ENCODE results near the gene C1orf21. TPM values are rescaled to one million over a fixed set of nuclear protein-coding genes. Genes with fewer than 3 reads are reported as not detected.

Gene C1orf21
- total RNA-seq, 1 experiment from 2014 or later, result 28.5 TPM

DNA sequence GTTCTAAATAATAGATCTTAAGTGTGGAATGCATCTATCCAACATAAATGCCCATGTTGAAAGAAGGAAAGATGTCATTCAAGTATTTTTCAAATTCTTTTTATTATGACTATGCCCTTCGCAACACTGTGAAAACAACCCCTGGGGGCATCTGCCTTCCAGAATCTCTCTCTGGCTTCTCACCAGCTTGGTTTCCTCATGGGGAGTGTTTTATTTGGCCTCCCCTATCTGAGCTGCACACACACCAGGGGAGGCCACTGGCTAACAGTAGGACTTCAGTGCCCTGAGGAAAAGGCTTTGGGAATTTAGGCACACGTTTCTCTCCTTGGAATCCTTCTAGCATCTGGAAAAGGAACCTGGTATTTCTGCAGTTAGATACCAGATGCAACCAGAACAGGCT, 237.2 kb downstream of the C1orf21 start:
- Mint-ChIP-seq H3K27me3 (ENCODE audit: low read depth) (no peaks in the 10 kb centered on the region), H3K4me1 (peaks cover 4% of the 10 kb centered on the region), H3K4me3 (no peak overlapping the region), H3K36me3 (no peaks in the 10 kb centered on the region), H3K27ac (no peak overlapping the region), H3K9me3 (no peaks in the 10 kb centered on the region)
- ATAC-seq (no peak), DNase-seq (ENCODE audit: low spot score) (no peak)
- no peak for TF ChIP-seq TEAD4 (CRISPR knock-in tag; IDR thresholded peaks at IDR 0.05)
- TF ChIP-seq, protein P1, sequence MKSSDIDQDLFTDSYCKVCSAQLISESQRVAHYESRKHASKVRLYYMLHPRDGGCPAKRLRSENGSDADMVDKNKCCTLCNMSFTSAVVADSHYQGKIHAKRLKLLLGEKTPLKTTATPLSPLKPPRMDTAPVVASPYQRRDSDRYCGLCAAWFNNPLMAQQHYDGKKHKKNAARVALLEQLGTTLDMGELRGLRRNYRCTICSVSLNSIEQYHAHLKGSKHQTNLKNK (CRISPR knock-in tag; IDR thresholded peaks at IDR 0.05), result no peak
- TF ChIP-seq NR2C2 (CRISPR knock-in tag; IDR thresholded peaks at IDR 0.05), result no peak
- TF ChIP-seq, protein P2, sequence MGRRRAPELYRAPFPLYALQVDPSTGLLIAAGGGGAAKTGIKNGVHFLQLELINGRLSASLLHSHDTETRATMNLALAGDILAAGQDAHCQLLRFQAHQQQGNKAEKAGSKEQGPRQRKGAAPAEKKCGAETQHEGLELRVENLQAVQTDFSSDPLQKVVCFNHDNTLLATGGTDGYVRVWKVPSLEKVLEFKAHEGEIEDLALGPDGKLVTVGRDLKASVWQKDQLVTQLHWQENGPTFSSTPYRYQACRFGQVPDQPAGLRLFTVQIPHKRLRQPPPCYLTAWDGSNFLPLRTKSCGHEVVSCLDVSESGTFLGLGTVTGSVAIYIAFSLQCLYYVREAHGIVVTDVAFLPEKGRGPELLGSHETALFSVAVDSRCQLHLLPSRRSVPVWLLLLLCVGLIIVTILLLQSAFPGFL (CRISPR knock-in tag; IDR thresholded peaks at IDR 0.05; ENCODE audit: borderline replicate concordance), result no peak
- TF ChIP-seq, protein P3, sequence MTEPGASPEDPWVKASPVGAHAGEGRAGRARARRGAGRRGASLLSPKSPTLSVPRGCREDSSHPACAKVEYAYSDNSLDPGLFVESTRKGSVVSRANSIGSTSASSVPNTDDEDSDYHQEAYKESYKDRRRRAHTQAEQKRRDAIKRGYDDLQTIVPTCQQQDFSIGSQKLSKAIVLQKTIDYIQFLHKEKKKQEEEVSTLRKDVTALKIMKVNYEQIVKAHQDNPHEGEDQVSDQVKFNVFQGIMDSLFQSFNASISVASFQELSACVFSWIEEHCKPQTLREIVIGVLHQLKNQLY (CRISPR knock-in tag; IDR thresholded peaks at IDR 0.05), result no peak
- TF ChIP-seq, protein P4, sequence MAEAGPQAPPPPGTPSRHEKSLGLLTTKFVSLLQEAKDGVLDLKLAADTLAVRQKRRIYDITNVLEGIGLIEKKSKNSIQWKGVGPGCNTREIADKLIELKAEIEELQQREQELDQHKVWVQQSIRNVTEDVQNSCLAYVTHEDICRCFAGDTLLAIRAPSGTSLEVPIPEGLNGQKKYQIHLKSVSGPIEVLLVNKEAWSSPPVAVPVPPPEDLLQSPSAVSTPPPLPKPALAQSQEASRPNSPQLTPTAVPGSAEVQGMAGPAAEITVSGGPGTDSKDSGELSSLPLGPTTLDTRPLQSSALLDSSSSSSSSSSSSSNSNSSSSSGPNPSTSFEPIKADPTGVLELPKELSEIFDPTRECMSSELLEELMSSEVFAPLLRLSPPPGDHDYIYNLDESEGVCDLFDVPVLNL (CRISPR knock-in tag; IDR thresholded peaks at IDR 0.05; ENCODE audit: borderline replicate concordance, low read depth), result no peak
- TF ChIP-seq, protein P5, sequence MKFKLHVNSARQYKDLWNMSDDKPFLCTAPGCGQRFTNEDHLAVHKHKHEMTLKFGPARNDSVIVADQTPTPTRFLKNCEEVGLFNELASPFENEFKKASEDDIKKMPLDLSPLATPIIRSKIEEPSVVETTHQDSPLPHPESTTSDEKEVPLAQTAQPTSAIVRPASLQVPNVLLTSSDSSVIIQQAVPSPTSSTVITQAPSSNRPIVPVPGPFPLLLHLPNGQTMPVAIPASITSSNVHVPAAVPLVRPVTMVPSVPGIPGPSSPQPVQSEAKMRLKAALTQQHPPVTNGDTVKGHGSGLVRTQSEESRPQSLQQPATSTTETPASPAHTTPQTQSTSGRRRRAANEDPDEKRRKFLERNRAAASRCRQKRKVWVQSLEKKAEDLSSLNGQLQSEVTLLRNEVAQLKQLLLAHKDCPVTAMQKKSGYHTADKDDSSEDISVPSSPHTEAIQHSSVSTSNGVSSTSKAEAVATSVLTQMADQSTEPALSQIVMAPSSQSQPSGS (CRISPR knock-in tag; IDR thresholded peaks at IDR 0.05; ENCODE audit: borderline replicate concordance, low read depth), result no peak
- TF ChIP-seq, protein P6, sequence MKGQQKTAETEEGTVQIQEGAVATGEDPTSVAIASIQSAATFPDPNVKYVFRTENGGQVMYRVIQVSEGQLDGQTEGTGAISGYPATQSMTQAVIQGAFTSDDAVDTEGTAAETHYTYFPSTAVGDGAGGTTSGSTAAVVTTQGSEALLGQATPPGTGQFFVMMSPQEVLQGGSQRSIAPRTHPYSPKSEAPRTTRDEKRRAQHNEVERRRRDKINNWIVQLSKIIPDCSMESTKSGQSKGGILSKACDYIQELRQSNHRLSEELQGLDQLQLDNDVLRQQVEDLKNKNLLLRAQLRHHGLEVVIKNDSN (CRISPR knock-in tag; IDR thresholded peaks at IDR 0.05), result no peak
- TF ChIP-seq NR1H2 (CRISPR knock-in tag; IDR thresholded peaks at IDR 0.05), result no peak
- TF ChIP-seq, protein P7, sequence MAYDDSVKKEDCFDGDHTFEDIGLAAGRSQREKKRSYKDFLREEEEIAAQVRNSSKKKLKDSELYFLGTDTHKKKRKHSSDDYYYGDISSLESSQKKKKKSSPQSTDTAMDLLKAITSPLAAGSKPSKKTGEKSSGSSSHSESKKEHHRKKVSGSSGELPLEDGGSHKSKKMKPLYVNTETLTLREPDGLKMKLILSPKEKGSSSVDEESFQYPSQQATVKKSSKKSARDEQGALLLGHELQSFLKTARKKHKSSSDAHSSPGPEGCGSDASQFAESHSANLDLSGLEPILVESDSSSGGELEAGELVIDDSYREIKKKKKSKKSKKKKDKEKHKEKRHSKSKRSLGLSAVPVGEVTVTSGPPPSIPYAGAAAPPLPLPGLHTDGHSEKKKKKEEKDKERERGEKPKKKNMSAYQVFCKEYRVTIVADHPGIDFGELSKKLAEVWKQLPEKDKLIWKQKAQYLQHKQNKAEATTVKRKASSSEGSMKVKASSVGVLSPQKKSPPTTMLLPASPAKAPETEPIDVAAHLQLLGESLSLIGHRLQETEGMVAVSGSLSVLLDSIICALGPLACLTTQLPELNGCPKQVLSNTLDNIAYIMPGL (CRISPR knock-in tag; IDR thresholded peaks at IDR 0.05), result no peak
- no peak for TF ChIP-seq ZNF396 (CRISPR knock-in tag; IDR thresholded peaks at IDR 0.05; ENCODE audit: borderline replicate concordance)
- TF ChIP-seq, protein P8, sequence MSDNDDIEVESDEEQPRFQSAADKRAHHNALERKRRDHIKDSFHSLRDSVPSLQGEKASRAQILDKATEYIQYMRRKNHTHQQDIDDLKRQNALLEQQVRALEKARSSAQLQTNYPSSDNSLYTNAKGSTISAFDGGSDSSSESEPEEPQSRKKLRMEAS (CRISPR knock-in tag; IDR thresholded peaks at IDR 0.05), result no peak
- TF ChIP-seq, protein P9, sequence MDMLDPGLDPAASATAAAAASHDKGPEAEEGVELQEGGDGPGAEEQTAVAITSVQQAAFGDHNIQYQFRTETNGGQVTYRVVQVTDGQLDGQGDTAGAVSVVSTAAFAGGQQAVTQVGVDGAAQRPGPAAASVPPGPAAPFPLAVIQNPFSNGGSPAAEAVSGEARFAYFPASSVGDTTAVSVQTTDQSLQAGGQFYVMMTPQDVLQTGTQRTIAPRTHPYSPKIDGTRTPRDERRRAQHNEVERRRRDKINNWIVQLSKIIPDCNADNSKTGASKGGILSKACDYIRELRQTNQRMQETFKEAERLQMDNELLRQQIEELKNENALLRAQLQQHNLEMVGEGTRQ (CRISPR knock-in tag; IDR thresholded peaks at IDR 0.05), result no peak
- no peak for TF ChIP-seq OVOL2 (CRISPR knock-in tag; IDR thresholded peaks at IDR 0.05; ENCODE audit: borderline replicate concordance)
- TF ChIP-seq, protein P10, sequence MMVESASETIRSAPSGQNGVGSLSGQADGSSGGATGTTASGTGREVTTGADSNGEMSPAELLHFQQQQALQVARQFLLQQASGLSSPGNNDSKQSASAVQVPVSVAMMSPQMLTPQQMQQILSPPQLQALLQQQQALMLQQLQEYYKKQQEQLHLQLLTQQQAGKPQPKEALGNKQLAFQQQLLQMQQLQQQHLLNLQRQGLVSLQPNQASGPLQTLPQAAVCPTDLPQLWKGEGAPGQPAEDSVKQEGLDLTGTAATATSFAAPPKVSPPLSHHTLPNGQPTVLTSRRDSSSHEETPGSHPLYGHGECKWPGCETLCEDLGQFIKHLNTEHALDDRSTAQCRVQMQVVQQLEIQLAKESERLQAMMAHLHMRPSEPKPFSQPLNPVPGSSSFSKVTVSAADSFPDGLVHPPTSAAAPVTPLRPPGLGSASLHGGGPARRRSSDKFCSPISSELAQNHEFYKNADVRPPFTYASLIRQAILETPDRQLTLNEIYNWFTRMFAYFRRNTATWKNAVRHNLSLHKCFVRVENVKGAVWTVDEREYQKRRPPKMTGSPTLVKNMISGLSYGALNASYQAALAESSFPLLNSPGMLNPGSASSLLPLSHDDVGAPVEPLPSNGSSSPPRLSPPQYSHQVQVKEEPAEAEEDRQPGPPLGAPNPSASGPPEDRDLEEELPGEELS (CRISPR knock-in tag; IDR thresholded peaks at IDR 0.05), result no peak
- TF ChIP-seq, protein P11, sequence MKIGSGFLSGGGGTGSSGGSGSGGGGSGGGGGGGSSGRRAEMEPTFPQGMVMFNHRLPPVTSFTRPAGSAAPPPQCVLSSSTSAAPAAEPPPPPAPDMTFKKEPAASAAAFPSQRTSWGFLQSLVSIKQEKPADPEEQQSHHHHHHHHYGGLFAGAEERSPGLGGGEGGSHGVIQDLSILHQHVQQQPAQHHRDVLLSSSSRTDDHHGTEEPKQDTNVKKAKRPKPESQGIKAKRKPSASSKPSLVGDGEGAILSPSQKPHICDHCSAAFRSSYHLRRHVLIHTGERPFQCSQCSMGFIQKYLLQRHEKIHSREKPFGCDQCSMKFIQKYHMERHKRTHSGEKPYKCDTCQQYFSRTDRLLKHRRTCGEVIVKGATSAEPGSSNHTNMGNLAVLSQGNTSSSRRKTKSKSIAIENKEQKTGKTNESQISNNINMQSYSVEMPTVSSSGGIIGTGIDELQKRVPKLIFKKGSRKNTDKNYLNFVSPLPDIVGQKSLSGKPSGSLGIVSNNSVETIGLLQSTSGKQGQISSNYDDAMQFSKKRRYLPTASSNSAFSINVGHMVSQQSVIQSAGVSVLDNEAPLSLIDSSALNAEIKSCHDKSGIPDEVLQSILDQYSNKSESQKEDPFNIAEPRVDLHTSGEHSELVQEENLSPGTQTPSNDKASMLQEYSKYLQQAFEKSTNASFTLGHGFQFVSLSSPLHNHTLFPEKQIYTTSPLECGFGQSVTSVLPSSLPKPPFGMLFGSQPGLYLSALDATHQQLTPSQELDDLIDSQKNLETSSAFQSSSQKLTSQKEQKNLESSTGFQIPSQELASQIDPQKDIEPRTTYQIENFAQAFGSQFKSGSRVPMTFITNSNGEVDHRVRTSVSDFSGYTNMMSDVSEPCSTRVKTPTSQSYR (CRISPR knock-in tag; IDR thresholded peaks at IDR 0.05), result no peak
- TF ChIP-seq, protein P12, sequence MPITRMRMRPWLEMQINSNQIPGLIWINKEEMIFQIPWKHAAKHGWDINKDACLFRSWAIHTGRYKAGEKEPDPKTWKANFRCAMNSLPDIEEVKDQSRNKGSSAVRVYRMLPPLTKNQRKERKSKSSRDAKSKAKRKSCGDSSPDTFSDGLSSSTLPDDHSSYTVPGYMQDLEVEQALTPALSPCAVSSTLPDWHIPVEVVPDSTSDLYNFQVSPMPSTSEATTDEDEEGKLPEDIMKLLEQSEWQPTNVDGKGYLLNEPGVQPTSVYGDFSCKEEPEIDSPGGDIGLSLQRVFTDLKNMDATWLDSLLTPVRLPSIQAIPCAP (CRISPR knock-in tag; IDR thresholded peaks at IDR 0.05), result no peak
- CTCF ChIA-PET, result interaction anchor here (0.5 kb wide), 1 partner anchor 8 kb away, joined by 3 read pairs; no protein-coding TSS in a partner anchor
- POLR2A ChIA-PET, result no interaction called here

Measured in WTC11 (cell line).